Neural crest cell (in vitro differentiated cells): Measurements from ENCODE around the gene OR51T1. TPM values are rescaled to one million over a fixed set of nuclear protein-coding genes. Genes with fewer than 3 reads are reported as not detected.

Experiments used
- DNase-seq: peaks from one replicate; pipeline ENCODE4 v3.0.0; 2021; ENCODE audit warnings: low read depth, mixed read lengths, low spot score
- H3K27ac Mint-ChIP-seq: one replicate; pipeline ENCODE4 v1.8.0; 2021; ENCODE audit warnings: mild to moderate bottlenecking, mixed read lengths; ENCODE audit not compliant: unreplicated experiment
- H3K27me3 Mint-ChIP-seq: 2 replicates; pipeline ENCODE4 v1.8.0; 2021; ENCODE audit warnings: low read depth, mild to moderate bottlenecking, mixed read lengths
- H3K36me3 Mint-ChIP-seq: 2 replicates; pipeline ENCODE4 v1.8.0; 2021; ENCODE audit warnings: low read depth, mild to moderate bottlenecking, mixed read lengths
- H3K4me1 Mint-ChIP-seq: 2 replicates; pipeline ENCODE4 v1.8.0; 2021; ENCODE audit warnings: mixed read lengths
- H3K4me3 Mint-ChIP-seq: one replicate; pipeline ENCODE4 v1.8.0; 2021; ENCODE audit warnings: mild to moderate bottlenecking, mixed read lengths
- H3K9me3 Mint-ChIP-seq: 2 replicates; pipeline ENCODE4 v1.8.0; 2021; ENCODE audit warnings: mixed read lengths
- total RNA-seq: library from RNA; stranded (reverse); gene quantifications from 2 replicates; pipeline ENCODE4 v1.2.1, GENCODE V29; 2021
- TF ChIP-seq, protein P1 (sequence below): fragments of 200-600 bp; sonication (generic); conservative IDR thresholded peaks from 2 replicates; pipeline ENCODE4 v1.5.0; 2021; ENCODE audit warnings: antibody characterized with exemption, mild to moderate bottlenecking

Gene OR51T1
- total RNA-seq, 1 donor from 2014 or later = not detected

GRCh38 chr11:4884361-4884760, 2.7 kb downstream of the OR51T1 start:
- DNase-seq = no peak
- Mint-ChIP-seq H3K4me1 (no peaks in the 10 kb centered on the region), H3K36me3 (no peaks in the 10 kb centered on the region), H3K27me3 (no peaks in the 10 kb centered on the region), H3K27ac (no peak overlapping the region), H3K4me3 (no peak overlapping the region), H3K9me3 (no peaks in the 10 kb centered on the region)
- TF ChIP-seq, protein P1, sequence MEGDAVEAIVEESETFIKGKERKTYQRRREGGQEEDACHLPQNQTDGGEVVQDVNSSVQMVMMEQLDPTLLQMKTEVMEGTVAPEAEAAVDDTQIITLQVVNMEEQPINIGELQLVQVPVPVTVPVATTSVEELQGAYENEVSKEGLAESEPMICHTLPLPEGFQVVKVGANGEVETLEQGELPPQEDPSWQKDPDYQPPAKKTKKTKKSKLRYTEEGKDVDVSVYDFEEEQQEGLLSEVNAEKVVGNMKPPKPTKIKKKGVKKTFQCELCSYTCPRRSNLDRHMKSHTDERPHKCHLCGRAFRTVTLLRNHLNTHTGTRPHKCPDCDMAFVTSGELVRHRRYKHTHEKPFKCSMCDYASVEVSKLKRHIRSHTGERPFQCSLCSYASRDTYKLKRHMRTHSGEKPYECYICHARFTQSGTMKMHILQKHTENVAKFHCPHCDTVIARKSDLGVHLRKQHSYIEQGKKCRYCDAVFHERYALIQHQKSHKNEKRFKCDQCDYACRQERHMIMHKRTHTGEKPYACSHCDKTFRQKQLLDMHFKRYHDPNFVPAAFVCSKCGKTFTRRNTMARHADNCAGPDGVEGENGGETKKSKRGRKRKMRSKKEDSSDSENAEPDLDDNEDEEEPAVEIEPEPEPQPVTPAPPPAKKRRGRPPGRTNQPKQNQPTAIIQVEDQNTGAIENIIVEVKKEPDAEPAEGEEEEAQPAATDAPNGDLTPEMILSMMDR = no peak

- DNase-seq = no peak
- H3K27me3 Mint-ChIP-seq = no peaks in the 10 kb centered on the region
- no peaks in the 10 kb centered on the region for H3K36me3 Mint-ChIP-seq
These were observed 4.5 kb downstream of the OR51T1 start for GRCh38 chr11:4886186-4886585.

DNA sequence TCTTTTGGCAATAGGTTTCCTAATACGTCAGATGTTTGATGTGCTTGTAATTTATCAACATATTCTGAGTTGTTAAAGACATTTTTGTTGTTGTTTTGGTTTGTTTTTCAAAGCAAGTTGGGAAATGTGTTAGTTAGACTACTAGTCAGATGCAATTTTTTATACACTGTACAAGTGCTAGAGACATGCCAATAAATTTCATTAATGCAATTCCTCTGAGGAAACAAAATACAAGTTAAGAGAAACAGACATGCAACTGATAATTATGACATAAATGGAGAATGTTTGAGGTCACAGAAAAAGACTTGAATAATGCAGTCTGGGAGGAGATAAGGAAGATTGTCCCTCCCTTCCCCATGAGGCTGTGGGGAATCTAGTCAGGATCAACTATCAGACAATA, 5.9 kb downstream of the OR51T1 start:
- no peak for DNase-seq
- no peaks in the 10 kb centered on the region for H3K27me3 Mint-ChIP-seq
- H3K36me3 Mint-ChIP-seq = no peaks in the 10 kb centered on the region
- no peaks in the 10 kb centered on the region for H3K9me3 Mint-ChIP-seq
- TF ChIP-seq, protein P1 = no peak
- H3K4me1 Mint-ChIP-seq = no peaks in the 10 kb centered on the region
- no peak overlapping the region for H3K4me3 Mint-ChIP-seq
- H3K27ac Mint-ChIP-seq = no peak overlapping the region

More at GRCh38 chr11:4886186-4886585, 4.5 kb downstream of the OR51T1 start:
- H3K9me3 Mint-ChIP-seq = no peaks in the 10 kb centered on the region
- TF ChIP-seq, protein P1 = no peak
- no peaks in the 10 kb centered on the region for H3K4me1 Mint-ChIP-seq
- no peak overlapping the region for H3K27ac Mint-ChIP-seq
- H3K4me3 Mint-ChIP-seq = no peak overlapping the region

GRCh38 chr11:4890279-4890678, 8.6 kb downstream of the OR51T1 start:
- Mint-ChIP-seq H3K36me3 (no peaks in the 10 kb centered on the region), H3K27me3 (no peaks in the 10 kb centered on the region), H3K4me1 (no peaks in the 10 kb centered on the region), H3K9me3 (no peaks in the 10 kb centered on the region), H3K4me3 (no peak overlapping the region), H3K27ac (no peak overlapping the region)
- DNase-seq = no peak
- TF ChIP-seq, protein P1 = no peak

DNA sequence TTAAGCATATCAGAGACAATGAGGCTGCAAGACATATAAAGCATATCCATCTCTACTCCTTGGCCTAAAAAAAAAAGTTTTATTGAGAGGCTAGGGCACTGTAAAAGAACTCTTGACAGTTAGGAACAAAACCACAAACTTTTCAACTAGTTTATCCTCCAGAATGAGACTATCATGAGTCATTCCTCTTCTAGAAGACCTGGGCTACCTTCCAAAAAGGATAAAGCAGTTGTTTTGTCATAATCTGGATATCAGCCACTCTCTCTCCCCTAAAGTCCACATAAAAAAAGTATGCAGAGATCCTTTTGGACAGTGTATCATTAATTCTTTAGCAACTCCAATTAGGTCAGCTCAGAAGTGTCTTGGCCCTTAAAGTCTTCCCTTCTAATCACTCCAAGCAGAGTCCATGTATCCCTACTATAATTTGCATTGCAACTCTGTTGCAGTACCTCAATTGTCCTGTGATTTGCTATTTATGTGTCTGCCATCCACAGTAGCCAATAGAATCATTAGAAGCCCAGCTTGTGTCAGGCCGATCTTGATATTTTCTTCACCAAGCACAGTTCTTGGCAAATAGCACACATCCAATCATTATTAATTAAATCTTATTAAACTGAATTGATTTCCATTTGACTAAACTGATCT, 10.4 kb downstream of the OR51T1 start:
- no peaks in the 10 kb centered on the region for H3K27me3 Mint-ChIP-seq
- DNase-seq = no peak
- H3K9me3 Mint-ChIP-seq = no peaks in the 10 kb centered on the region
- H3K36me3 Mint-ChIP-seq = no peaks in the 10 kb centered on the region
- H3K4me1 Mint-ChIP-seq = no peaks in the 10 kb centered on the region
- H3K4me3 Mint-ChIP-seq = no peak overlapping the region
- TF ChIP-seq, protein P1 = peak; percentile 30
- no peak overlapping the region for H3K27ac Mint-ChIP-seq
